Measurements from ENCODE around the gene PAX3. TPM values are rescaled to one million over a fixed set of nuclear protein-coding genes. Genes with fewer than 3 reads are reported as not detected.

Gene PAX3
- total and polyA plus RNA-seq, 8 donors, result not detected

DNA sequence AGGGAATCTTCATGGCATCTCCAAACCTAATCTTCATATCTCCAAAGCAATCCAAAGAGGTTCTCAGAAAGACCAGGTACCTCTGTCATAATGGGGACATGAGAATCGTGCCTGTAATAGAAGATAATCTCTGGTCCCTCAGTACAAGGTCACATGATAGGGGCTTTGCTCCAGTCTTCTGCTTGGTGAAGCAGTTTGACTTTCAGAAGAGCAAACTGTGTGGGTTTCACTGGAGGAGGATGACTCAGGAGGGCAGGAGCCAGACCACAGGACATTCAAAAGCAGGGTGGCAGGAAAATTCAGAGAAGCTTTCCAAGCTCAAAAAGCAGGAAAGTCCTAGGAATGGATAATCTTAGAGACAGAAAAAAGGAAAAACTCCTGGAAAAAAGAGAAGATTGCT lies 10.6 kb upstream of the PAX3 start:
- H3K27ac ChIP-seq, result no peak overlapping the region
- 0 to 5% (median 3%) methylated on average over 1 of the region's 1 CpG for WGBS, 5 donors

DNA sequence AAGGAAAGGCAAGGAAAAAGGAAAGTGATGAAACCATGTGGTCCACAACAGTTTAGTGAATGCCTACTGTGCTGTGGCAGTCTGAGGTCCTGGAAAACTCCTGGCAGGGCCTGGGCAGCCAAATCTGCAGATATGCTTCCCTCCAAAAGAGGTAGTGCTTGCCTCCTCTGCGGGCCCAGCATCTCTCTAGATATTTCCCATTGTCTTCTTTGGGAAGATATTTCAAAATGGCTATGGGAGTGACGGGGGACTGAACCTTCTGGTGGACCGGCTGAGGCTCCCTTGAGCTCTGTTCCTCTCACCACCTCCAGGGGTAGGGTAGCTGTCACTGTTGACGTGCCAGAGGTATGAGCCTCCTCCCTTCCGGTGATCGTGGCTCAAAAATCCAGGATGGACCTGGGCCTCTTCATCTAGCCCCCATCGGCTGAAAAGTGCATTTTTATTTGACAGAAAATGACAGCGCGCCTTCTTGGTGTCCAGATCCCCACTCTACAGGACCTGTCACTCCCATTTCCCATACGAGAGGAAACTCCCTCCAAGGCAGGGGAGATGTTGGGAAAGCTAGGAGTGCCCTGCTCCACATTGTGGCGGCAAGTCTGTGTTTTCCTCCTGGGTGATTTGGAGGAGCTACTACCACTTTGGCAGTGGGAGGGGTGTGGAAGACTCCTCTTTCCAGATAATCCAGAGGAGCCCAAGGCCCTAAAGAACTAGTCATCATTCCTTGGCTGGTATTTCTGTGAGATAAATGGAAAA lies 9.4 kb upstream of the PAX3 start:
- Histone ChIP-seq H3K9me3 (peaks cover 0 to 12% (median 2%) of the 10 kb centered on the region in 4 donors), H3K4me3 (no peak overlapping the region), H3K27ac (no peak overlapping the region), H3K36me3 (no peaks in the 10 kb centered on the region), H3K27me3 (peaks cover 42 to 100% (median 100%) of the 10 kb centered on the region in 3 donors), H3K4me1 (peaks cover 32 to 65% (median 54%) of the 10 kb centered on the region in 4 donors)
- intact Hi-C loops (cut with DNase I; ENCODE audit: low total_unique reads), result no loop called here
- WGBS, 5 donors, result 9 to 18% (median 11%) methylated on average over 11 of the region's 11 CpGs
- TF ChIP-seq, protein P1, sequence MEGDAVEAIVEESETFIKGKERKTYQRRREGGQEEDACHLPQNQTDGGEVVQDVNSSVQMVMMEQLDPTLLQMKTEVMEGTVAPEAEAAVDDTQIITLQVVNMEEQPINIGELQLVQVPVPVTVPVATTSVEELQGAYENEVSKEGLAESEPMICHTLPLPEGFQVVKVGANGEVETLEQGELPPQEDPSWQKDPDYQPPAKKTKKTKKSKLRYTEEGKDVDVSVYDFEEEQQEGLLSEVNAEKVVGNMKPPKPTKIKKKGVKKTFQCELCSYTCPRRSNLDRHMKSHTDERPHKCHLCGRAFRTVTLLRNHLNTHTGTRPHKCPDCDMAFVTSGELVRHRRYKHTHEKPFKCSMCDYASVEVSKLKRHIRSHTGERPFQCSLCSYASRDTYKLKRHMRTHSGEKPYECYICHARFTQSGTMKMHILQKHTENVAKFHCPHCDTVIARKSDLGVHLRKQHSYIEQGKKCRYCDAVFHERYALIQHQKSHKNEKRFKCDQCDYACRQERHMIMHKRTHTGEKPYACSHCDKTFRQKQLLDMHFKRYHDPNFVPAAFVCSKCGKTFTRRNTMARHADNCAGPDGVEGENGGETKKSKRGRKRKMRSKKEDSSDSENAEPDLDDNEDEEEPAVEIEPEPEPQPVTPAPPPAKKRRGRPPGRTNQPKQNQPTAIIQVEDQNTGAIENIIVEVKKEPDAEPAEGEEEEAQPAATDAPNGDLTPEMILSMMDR (IDR thresholded peaks at IDR 0.05), result no peak
- TF ChIP-seq POLR2AphosphoS5 (IDR thresholded peaks at IDR 0.05), result no peak
- DNase-seq, result no peak

More for the DNA sequence above, 10.6 kb upstream of the PAX3 start:
- no peak for DNase-seq
- peaks cover 36 to 100% (median 93%) of the 10 kb centered on the region in 3 donors for H3K27me3 ChIP-seq
- intact Hi-C loops (cut with DNase I; ENCODE audit: low total_unique reads), result no loop called here
- no peak overlapping the region for H3K4me3 ChIP-seq
- no peaks in the 10 kb centered on the region for H3K36me3 ChIP-seq
- TF ChIP-seq POLR2AphosphoS5 (IDR thresholded peaks at IDR 0.05) (no peak), EP300 (IDR thresholded peaks at IDR 0.05) (no peak), POLR2A (IDR thresholded peaks at IDR 0.05) (no peak)
- TF ChIP-seq, protein P1 (IDR thresholded peaks at IDR 0.05), result no peak
- peaks cover 32 to 55% (median 48%) of the 10 kb centered on the region in 4 donors for H3K4me1 ChIP-seq
- H3K9me3 ChIP-seq, result peaks cover 0 to 12% (median 2%) of the 10 kb centered on the region in 4 donors

DNA sequence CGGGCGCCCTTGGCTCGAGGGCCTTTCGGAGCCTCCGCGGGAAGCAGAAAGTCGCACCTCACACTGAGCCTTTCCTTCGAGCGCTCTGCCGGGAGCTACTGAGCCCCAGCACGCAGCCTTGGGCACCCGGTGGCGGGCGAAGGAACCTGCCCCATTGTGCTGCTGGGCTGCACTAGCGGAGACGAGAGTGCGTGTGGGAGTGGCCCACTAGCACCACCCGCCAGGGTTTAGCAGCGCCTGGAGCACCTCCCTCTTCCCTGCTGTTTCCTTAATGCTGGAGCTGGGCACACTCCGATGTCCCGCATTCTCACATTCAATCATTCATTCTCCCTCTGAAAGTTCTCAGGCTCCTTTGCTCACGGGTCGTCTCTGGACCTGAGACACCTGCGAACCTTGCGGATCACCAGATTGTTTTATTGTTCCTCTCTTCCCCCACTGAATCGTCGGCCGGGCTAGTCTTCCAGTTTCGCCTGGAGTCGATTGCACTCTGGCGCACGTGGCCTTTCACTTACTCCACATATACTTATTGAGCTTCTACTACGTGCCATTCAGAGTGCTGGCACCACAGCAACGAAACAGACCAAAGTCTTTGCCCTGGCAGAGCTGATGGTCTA lies 8.5 kb upstream of the PAX3 start:
- intact Hi-C loops (cut with DNase I; ENCODE audit: low total_unique reads), result no loop called here
- Histone ChIP-seq H3K4me3 (peak overlapping the region in 2 of 4 donors; percentile 33 to 60), H3K4me1 (peaks cover 32 to 64% (median 50%) of the 10 kb centered on the region in 4 donors), H3K9me3 (peaks cover 0 to 9% (median 2%) of the 10 kb centered on the region in 4 donors), H3K27me3 (peaks cover 48 to 100% (median 100%) of the 10 kb centered on the region in 3 donors), H3K27ac (no peak overlapping the region), H3K36me3 (no peaks in the 10 kb centered on the region)
- DNase-seq, result peak in 1 of 2 donors; percentile 53
- TF ChIP-seq, protein P1 (IDR thresholded peaks at IDR 0.05), result no peak
- TF ChIP-seq POLR2A (IDR thresholded peaks at IDR 0.05) (no peak), POLR2AphosphoS5 (IDR thresholded peaks at IDR 0.05) (no peak), EP300 (IDR thresholded peaks at IDR 0.05) (no peak)
- 3 to 6% (median 4%) methylated on average over 20 to 34 of the region's 34 CpGs for WGBS, 5 donors

DNA sequence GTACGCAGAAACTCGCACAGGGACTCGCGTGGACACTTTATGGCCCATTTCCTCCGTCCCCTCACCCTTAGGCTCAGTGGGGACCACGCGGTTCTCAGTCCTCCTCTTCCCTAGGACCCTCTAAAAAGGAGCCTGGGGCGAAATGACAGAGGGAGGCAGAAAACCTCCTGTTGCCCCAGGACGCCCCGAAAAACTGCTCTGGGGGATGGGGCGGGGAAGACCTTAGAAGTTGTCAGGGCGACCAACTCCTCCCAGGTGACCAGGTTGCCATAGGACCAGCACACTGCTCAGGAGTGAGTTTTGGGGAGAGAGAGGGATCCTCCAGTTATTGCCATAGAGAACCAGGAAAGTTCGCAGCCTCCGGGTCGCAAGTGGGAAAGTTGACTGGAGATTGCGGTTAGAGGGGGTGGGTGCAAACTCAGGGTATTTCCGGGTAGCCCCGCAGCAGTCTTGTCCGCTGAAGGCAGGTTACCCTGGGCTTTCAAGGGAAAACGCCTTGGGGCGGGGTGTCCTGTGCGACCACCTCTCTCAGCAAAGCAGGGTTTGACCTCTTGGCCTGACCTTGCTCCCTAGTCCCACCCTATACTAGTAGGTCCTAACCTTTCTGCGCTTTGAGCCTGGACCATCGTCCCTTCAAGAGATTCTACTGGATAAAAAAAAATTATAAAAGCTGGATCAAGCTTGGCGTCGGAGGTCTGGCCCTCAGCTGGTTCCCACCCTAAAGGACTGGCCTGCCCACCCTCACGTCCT lies 7.8 kb upstream of the PAX3 start:
- WGBS, 5 donors, result 4 to 8% (median 5%) methylated on average over 26 to 27 of the region's 27 CpGs
- Histone ChIP-seq H3K27ac (no peak overlapping the region), H3K9me3 (peaks cover 0 to 2% (median under 1%) of the 10 kb centered on the region in 4 donors), H3K27me3 (peaks cover 44 to 100% (median 100%) of the 10 kb centered on the region in 3 donors), H3K4me1 (peaks cover 32 to 59% (median 47%) of the 10 kb centered on the region in 4 donors), H3K4me3 (peak overlapping the region; percentile 42 to 69 (median 54)), H3K36me3 (no peaks in the 10 kb centered on the region)
- TF ChIP-seq EP300 (IDR thresholded peaks at IDR 0.05), result no peak
- no peak for TF ChIP-seq POLR2AphosphoS5 (IDR thresholded peaks at IDR 0.05)
- TF ChIP-seq, protein P1 (IDR thresholded peaks at IDR 0.05), result no peak
- no peak for TF ChIP-seq POLR2A (IDR thresholded peaks at IDR 0.05)
- intact Hi-C loops (cut with DNase I; ENCODE audit: low total_unique reads), result no loop called here
- DNase-seq, result no peak

Measured in stomach (tissue), 9 donors.